ENCODE results near the gene LAMA2. TPM values are rescaled to one million over a fixed set of nuclear protein-coding genes. Genes with fewer than 3 reads are reported as not detected.

The LAMA2 gene
- total RNA-seq, 3 donors from 2014 or later (not counting 1 experiment from before 2014, with no cell fraction given): 2.1 to 5.3 (median 3.6) TPM

DNA sequence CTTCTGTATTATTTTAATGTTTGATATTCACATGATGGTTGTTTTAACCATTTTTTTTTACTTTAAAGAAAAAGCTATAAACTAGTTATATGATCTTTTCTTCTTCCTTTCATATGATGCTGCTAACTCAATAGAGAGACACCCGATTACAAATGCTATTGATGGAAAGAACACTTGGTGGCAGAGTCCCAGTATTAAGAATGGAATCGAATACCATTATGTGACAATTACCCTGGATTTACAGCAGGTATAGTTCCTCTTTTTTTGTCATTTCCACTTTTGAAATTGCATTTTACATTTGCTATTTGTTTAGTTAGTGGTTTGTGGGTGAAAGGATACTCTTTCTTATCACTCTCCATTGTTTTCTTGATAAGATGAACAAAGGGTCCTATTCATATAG is 176.7 kb downstream of the LAMA2 start:
- H3K27me3 Mint-ChIP-seq (ENCODE audit: low read depth in 2 of 2): peaks cover 0 to 5% of the 10 kb centered on the region in 2 donors
- intact Hi-C loops (cut with micrococcal nuclease): no loop called here
- DNase-seq: no peak
- H3K4me3 ChIP-seq (ENCODE audit: low read length): no peak overlapping the region
- WGBS (ENCODE audit: insufficient coverage): 71% methylated on average over 2 of the region's 2 CpGs
- ATAC-seq: no peak
- H3K27ac Mint-ChIP-seq: no peak overlapping the region
- H3K27ac ChIP-seq (ENCODE audit: low read length): no peak overlapping the region
- no peak overlapping the region for H3K4me3 Mint-ChIP-seq
- H3K36me3 ChIP-seq (ENCODE audit: control insufficient read depth, insufficient read depth, low read length): no peaks in the 10 kb centered on the region
- H3K36me3 Mint-ChIP-seq: no peaks in the 10 kb centered on the region
- peaks cover 4% of the 10 kb centered on the region for H3K27me3 ChIP-seq (ENCODE audit: control insufficient read depth, insufficient read depth, low read length)
- H3K4me1 Mint-ChIP-seq: no peaks in the 10 kb centered on the region
- TF ChIP-seq, protein P1, sequence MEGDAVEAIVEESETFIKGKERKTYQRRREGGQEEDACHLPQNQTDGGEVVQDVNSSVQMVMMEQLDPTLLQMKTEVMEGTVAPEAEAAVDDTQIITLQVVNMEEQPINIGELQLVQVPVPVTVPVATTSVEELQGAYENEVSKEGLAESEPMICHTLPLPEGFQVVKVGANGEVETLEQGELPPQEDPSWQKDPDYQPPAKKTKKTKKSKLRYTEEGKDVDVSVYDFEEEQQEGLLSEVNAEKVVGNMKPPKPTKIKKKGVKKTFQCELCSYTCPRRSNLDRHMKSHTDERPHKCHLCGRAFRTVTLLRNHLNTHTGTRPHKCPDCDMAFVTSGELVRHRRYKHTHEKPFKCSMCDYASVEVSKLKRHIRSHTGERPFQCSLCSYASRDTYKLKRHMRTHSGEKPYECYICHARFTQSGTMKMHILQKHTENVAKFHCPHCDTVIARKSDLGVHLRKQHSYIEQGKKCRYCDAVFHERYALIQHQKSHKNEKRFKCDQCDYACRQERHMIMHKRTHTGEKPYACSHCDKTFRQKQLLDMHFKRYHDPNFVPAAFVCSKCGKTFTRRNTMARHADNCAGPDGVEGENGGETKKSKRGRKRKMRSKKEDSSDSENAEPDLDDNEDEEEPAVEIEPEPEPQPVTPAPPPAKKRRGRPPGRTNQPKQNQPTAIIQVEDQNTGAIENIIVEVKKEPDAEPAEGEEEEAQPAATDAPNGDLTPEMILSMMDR (IDR thresholded peaks at IDR 0.05): no peak
- no peaks in the 10 kb centered on the region for H3K9me3 Mint-ChIP-seq
- no peaks in the 10 kb centered on the region for H3K9me3 ChIP-seq (ENCODE audit: control insufficient read depth, insufficient read depth, low read length)
- no peaks in the 10 kb centered on the region for H3K4me1 ChIP-seq (ENCODE audit: control insufficient read depth, insufficient read depth, low read length)

DNA sequence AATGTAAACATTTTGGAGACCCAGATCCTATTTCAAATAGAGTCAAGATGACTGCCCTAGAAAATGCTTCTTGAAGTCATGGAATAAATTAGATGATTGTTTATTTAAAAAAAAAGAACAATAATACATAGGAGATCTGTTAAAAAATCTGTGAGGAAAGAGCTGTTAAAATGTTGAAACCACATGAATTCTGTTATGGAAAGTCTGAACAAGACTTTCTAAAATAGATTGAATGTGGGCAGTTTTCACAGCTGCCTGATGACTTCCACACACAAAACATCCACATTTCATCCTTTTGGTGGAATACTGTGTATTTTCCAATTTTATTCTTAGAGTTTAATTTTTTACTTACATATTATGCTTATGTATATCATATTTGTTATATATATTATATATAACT is 186.1 kb downstream of the LAMA2 start:
- Mint-ChIP-seq H3K4me1 (no peaks in the 10 kb centered on the region), H3K36me3 (no peaks in the 10 kb centered on the region), H3K27me3 (ENCODE audit: low read depth in 2 of 2) (peaks cover 3 to 5% of the 10 kb centered on the region in 2 donors), H3K4me3 (no peak overlapping the region), H3K27ac (no peak overlapping the region), H3K9me3 (no peaks in the 10 kb centered on the region)
- DNase-seq (no peak), ATAC-seq (no peak)
- Histone ChIP-seq H3K27me3 (ENCODE audit: control insufficient read depth, insufficient read depth, low read length) (no peaks in the 10 kb centered on the region), H3K4me3 (ENCODE audit: low read length) (no peak overlapping the region), H3K4me1 (ENCODE audit: control insufficient read depth, insufficient read depth, low read length) (no peaks in the 10 kb centered on the region), H3K36me3 (ENCODE audit: control insufficient read depth, insufficient read depth, low read length) (no peaks in the 10 kb centered on the region), H3K27ac (ENCODE audit: low read length) (no peak overlapping the region), H3K9me3 (ENCODE audit: control insufficient read depth, insufficient read depth, low read length) (no peaks in the 10 kb centered on the region)
- TF ChIP-seq, protein P1 (IDR thresholded peaks at IDR 0.05): no peak
- intact Hi-C loops (cut with micrococcal nuclease): no loop called here

GRCh38 chr6:129073051-129073450 is 190.1 kb downstream of the LAMA2 start:
- H3K9me3 Mint-ChIP-seq: no peaks in the 10 kb centered on the region
- H3K4me1 Mint-ChIP-seq: no peaks in the 10 kb centered on the region
- no peak overlapping the region for H3K27ac Mint-ChIP-seq
- no peak overlapping the region for H3K27ac ChIP-seq (ENCODE audit: low read length)
- intact Hi-C loops (cut with micrococcal nuclease): no loop called here
- ATAC-seq: no peak
- H3K4me1 ChIP-seq (ENCODE audit: control insufficient read depth, insufficient read depth, low read length): no peaks in the 10 kb centered on the region
- no peak for DNase-seq
- H3K4me3 ChIP-seq (ENCODE audit: low read length): no peak overlapping the region
- TF ChIP-seq, protein P1 (IDR thresholded peaks at IDR 0.05): no peak
- H3K36me3 ChIP-seq (ENCODE audit: control insufficient read depth, insufficient read depth, low read length): no peaks in the 10 kb centered on the region
- H3K27me3 ChIP-seq (ENCODE audit: control insufficient read depth, insufficient read depth, low read length): no peaks in the 10 kb centered on the region
- peaks cover 8 to 17% of the 10 kb centered on the region in 2 donors for H3K27me3 Mint-ChIP-seq (ENCODE audit: low read depth in 2 of 2)
- H3K36me3 Mint-ChIP-seq: no peaks in the 10 kb centered on the region
- H3K9me3 ChIP-seq (ENCODE audit: control insufficient read depth, insufficient read depth, low read length): no peaks in the 10 kb centered on the region
- 94% methylated on average over 1 of the region's 2 CpGs for WGBS (ENCODE audit: insufficient coverage)
- no peak overlapping the region for H3K4me3 Mint-ChIP-seq

GRCh38 chr6:129073691-129074395 is 190.9 kb downstream of the LAMA2 start:
- intact Hi-C loops (cut with micrococcal nuclease): no loop called here
- no peaks in the 10 kb centered on the region for H3K4me1 Mint-ChIP-seq
- Histone ChIP-seq H3K36me3 (ENCODE audit: control insufficient read depth, insufficient read depth, low read length) (no peaks in the 10 kb centered on the region), H3K27me3 (ENCODE audit: control insufficient read depth, insufficient read depth, low read length) (no peaks in the 10 kb centered on the region), H3K4me1 (ENCODE audit: control insufficient read depth, insufficient read depth, low read length) (no peaks in the 10 kb centered on the region), H3K4me3 (ENCODE audit: low read length) (no peak overlapping the region), H3K27ac (ENCODE audit: low read length) (no peak overlapping the region), H3K9me3 (ENCODE audit: control insufficient read depth, insufficient read depth, low read length) (no peaks in the 10 kb centered on the region)
- H3K9me3 Mint-ChIP-seq: peaks cover 0 to 2% of the 10 kb centered on the region in 2 donors
- DNase-seq (no peak), ATAC-seq (no peak)
- H3K4me3 Mint-ChIP-seq: no peak overlapping the region
- WGBS (ENCODE audit: insufficient coverage): 63% methylated on average over 3 of the region's 3 CpGs
- no peak overlapping the region for H3K27ac Mint-ChIP-seq
- TF ChIP-seq, protein P1 (IDR thresholded peaks at IDR 0.05): no peak
- no peaks in the 10 kb centered on the region for H3K36me3 Mint-ChIP-seq
- H3K27me3 Mint-ChIP-seq (ENCODE audit: low read depth in 2 of 2): peaks cover 8 to 17% of the 10 kb centered on the region in 2 donors
